ENCODE data around the gene TIAL1.

DNA sequence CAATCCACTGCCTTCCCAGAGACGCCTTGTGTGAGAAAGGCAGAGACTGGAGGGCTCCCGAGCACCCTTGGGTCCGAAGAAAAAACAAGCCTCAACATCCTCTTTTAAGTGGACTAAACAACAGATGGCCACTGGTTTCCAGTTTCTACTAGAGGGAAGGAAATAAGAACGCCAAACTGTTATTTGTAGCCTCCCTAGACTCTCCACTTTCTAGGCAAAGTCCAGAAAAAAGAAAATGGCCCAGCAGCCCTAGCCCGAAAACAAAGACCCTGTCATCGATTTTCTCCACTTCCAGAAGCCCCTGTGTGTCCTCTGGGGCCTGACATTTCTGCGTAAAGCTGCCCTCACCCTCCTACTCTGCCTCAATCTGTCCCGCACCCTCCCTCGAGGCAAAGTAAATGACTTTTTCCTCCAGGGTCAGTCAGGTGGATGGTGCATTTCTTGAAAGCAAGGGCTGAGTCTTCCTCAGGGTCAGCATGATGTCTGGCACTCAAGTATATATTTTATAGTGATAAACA lies 60.2 kb downstream of the TIAL1 start:
- TF ChIP-seq RUNX3 (IDR thresholded peaks at IDR 0.05; ENCODE audit: low read length) (no peak), POLR2A (IDR thresholded peaks at IDR 0.05; ENCODE audit: low read depth, low read length) (no peak), CREB1 (IDR thresholded peaks at IDR 0.05; ENCODE audit: low read depth) (no peak), JUND (IDR thresholded peaks at IDR 0.05; ENCODE audit: low read depth, low read length) (no peak), ESRRA (IDR thresholded peaks at IDR 0.05; ENCODE audit: low read length) (no peak), TCF7 (IDR thresholded peaks at IDR 0.05; ENCODE audit: borderline replicate concordance) (no peak)
- TF ChIP-seq, protein P1, sequence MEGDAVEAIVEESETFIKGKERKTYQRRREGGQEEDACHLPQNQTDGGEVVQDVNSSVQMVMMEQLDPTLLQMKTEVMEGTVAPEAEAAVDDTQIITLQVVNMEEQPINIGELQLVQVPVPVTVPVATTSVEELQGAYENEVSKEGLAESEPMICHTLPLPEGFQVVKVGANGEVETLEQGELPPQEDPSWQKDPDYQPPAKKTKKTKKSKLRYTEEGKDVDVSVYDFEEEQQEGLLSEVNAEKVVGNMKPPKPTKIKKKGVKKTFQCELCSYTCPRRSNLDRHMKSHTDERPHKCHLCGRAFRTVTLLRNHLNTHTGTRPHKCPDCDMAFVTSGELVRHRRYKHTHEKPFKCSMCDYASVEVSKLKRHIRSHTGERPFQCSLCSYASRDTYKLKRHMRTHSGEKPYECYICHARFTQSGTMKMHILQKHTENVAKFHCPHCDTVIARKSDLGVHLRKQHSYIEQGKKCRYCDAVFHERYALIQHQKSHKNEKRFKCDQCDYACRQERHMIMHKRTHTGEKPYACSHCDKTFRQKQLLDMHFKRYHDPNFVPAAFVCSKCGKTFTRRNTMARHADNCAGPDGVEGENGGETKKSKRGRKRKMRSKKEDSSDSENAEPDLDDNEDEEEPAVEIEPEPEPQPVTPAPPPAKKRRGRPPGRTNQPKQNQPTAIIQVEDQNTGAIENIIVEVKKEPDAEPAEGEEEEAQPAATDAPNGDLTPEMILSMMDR (IDR thresholded peaks at IDR 0.05 in 2 of 3, conservative IDR thresholded peaks at IDR 0.05 in 1 of 3; ENCODE audit: control insufficient read depth in 2 of 3, extremely low read depth in 1 of 3, insufficient read depth in 1 of 3, low read depth in 3 of 3, low read length in 3 of 3) = no peak
